PC-3 (cell line): ENCODE data around the gene RNF222. TPM values are rescaled to one million over a fixed set of nuclear protein-coding genes. Genes with fewer than 3 reads are reported as not detected.

Source experiments
- ATAC-seq: fragments of 200-7000 bp; cut with Tn5 transposase; 2 replicates; pipeline ENCODE4 v1.9.1; 2020; ENCODE audit warnings: mild to moderate bottlenecking, moderate library complexity
- BruUV-seq: library from RNA; stranded (reverse); fragments of 400-500 nt; replicated peaks from 2 replicates; lab custom pipeline; 2021; lab: Mats Ljungman, UMichigan
- CTCF ChIA-PET: fragments of 300-600 bp; sonication (Branson Sonifier 250); formaldehyde crosslinking; loops from one replicate; lab custom pipeline; 2022; ENCODE audit warnings: antibody characterized with exemption; lab: Charles Lee
- POLR2A ChIA-PET: fragments of 300-600 bp; sonication (Branson Sonifier 250); formaldehyde crosslinking; loops from one replicate; lab custom pipeline; 2022; ENCODE audit warnings: antibody characterized with exemption; ENCODE audit not compliant: unreplicated experiment; lab: Charles Lee
- DNase-seq: peaks from one replicate; pipeline ENCODE4 v3.0.0-alpha.2; 2015
- H2AFZ ChIP-seq: fragments of 300-600 bp; sonication (generic); 2 replicates; pipeline ENCODE4 v1.6.0; 2016; ENCODE audit warnings: antibody characterized with exemption, low read length
- H3F3A ChIP-seq: fragments of 300-600 bp; sonication (generic); one replicate; pipeline ENCODE4 v1.6.0; 2017; ENCODE audit warnings: antibody characterized with exemption, low read length, control low read depth, mild to moderate bottlenecking; ENCODE audit not compliant: unreplicated experiment
- H3K27ac ChIP-seq: fragments of 300-600 bp; sonication (generic); 2 replicates; pipeline ENCODE4 v1.5.1; 2016; ENCODE audit warnings: mild to moderate bottlenecking, low read length
- H3K27me3 ChIP-seq: fragments of 300-600 bp; sonication (generic); 2 replicates; pipeline ENCODE4 v1.6.1; 2016; ENCODE audit warnings: low read length, mixed read lengths
- H3K36me3 ChIP-seq: fragments of 300-600 bp; sonication (generic); 2 replicates; pipeline ENCODE4 v1.6.1; 2016; ENCODE audit warnings: low read depth, mixed run types, low read length, mixed read lengths
- H3K4me1 ChIP-seq: fragments of 300-600 bp; sonication (generic); 2 replicates; pipeline ENCODE4 v1.5.1; 2016; ENCODE audit warnings: low read length; ENCODE audit not compliant: insufficient read depth
- H3K4me2 ChIP-seq: fragments of 300-600 bp; sonication (generic); 2 replicates; pipeline ENCODE4 v1.6.0; 2016; ENCODE audit warnings: low read length
- H3K4me3 ChIP-seq: fragments of 300-600 bp; sonication (generic); 2 replicates; pipeline ENCODE4 v1.5.1; 2016; ENCODE audit warnings: mild to moderate bottlenecking, low read length, mixed read lengths
- H3K79me2 ChIP-seq: fragments of 300-600 bp; sonication (generic); 2 replicates; pipeline ENCODE4 v1.6.1; 2017; ENCODE audit warnings: low read length, mixed read lengths
- H3K9ac ChIP-seq: fragments of 300-600 bp; sonication (generic); 2 replicates; pipeline ENCODE4 v1.6.0; 2016; ENCODE audit warnings: mild to moderate bottlenecking, low read length
- H3K9me2 ChIP-seq: fragments of 300-600 bp; sonication (generic); replicated peaks from 2 replicates; pipeline ENCODE4 v1.6.1; 2016; ENCODE audit warnings: mixed run types, low read length, mixed read lengths
- H3K9me3 ChIP-seq: fragments of 300-600 bp; sonication (generic); 2 replicates; pipeline ENCODE4 v1.6.1; 2016; ENCODE audit warnings: low read length, mixed read lengths
- H4K20me1 ChIP-seq: fragments of 300-600 bp; sonication (generic); 2 replicates; pipeline ENCODE4 v1.6.1; 2016; ENCODE audit warnings: low read length, mixed read lengths
- CTCF ChIP-seq: fragments of 300-600 bp; sonication (generic); conservative IDR thresholded peaks from 2 replicates; pipeline ENCODE4 v1.5.1; 2017; ENCODE audit warnings: antibody characterized with exemption, low read depth, mild to moderate bottlenecking, low read length
- EZH2 ChIP-seq: fragments of 300-600 bp; sonication (generic); IDR thresholded peaks from one replicate; pipeline ENCODE4 v1.6.1; 2017; ENCODE audit warnings: antibody characterized with exemption, mild to moderate bottlenecking, low read length; ENCODE audit not compliant: unreplicated experiment
- EZH2phosphoT487 ChIP-seq: fragments of 300-600 bp; sonication (generic); IDR thresholded peaks from 2 replicates; pipeline ENCODE4 v1.6.1; 2018; ENCODE audit warnings: mild to moderate bottlenecking, antibody characterized with exemption, low read length, borderline replicate concordance
- intact Hi-C: fragments of 100-400 bp; cut with micrococcal nuclease; formaldehyde crosslinking; loops from 2 replicates; pipeline ENCODE4 v1.9.0; 2023
- total RNA-seq: library from RNA; depleted of rRNA; stranded (reverse); fragments of >200 nt; gene quantifications from 2 replicates; pipeline ENCODE4 v1.2.3, GENCODE V29; 2014

Gene RNF222
- total RNA-seq, 1 experiment from 2014 or later, result 0.07 TPM

GRCh38 chr17:8384801-8385378, 12.7 kb downstream of the RNF222 start:
- ChIA-PET CTCF (no interaction called here), POLR2A (no interaction called here)
- H3K9me3 ChIP-seq, result no peaks in the 10 kb centered on the region
- peak; percentile 11 for ATAC-seq
- no peaks in the 10 kb centered on the region for H3K27me3 ChIP-seq
- peak; percentile 73 for DNase-seq
- H3F3A ChIP-seq, result no peaks in the 10 kb centered on the region
- TF ChIP-seq EZH2phosphoT487 (no peak), CTCF (no peak), EZH2 (no peak)
- peaks cover 23% of the 10 kb centered on the region for H4K20me1 ChIP-seq
- H3K4me3 ChIP-seq, result peak overlapping the region; percentile 96
- peak overlapping the region; percentile 98; the same call in 1 of the 2 replicates for H3K9ac ChIP-seq
- peaks cover 27% of the 10 kb centered on the region for H3K4me1 ChIP-seq
- H3K27ac ChIP-seq, result peak overlapping the region; percentile 67
- no TSS peak for BruUV-seq
- peaks cover 39% of the 10 kb centered on the region for H3K79me2 ChIP-seq
- no peaks in the 10 kb centered on the region for H3K9me2 ChIP-seq
- intact Hi-C loops, result no loop called here
- H3K36me3 ChIP-seq, result peaks cover 26% of the 10 kb centered on the region
- 0 out of 2 replicates have a peak overlapping the region, but pooled peaks have one; percentile 1 for H2AFZ ChIP-seq
- peak overlapping the region; percentile 99 for H3K4me2 ChIP-seq

- ATAC-seq, result peak; percentile 80
- H3K36me3 ChIP-seq, result peaks cover 39% of the 10 kb centered on the region
- CTCF ChIA-PET, result interaction anchor here (0.8 to 1.3 kb wide), 5 partner anchors 23 to 88 kb away, joined by 3 to 12 read pairs (median 4); partner anchors contain the start of genes NDEL1 and SLC25A35
Observed at GRCh38 chr17:8383143-8383822, 14.3 kb downstream of the RNF222 start, which contains the start of gene RPL26. TSS of gene RPL26 (minus strand) at chr17:8383193. CDS start at chr17:8382310, 883 bp downstream.

More at GRCh38 chr17:8383143-8383822, 14.3 kb downstream of the RNF222 start, which contains the start of gene RPL26:
- Histone ChIP-seq H4K20me1 (peaks cover 23% of the 10 kb centered on the region), H3K27me3 (no peaks in the 10 kb centered on the region), H3K9me2 (no peaks in the 10 kb centered on the region), H3K79me2 (peaks cover 47% of the 10 kb centered on the region), H2AFZ (peak within 1 kb of the TSS; percentile 93), H3K4me2 (peak within 1 kb of the TSS; percentile 99), H3K9me3 (no peaks in the 10 kb centered on the region), H3F3A (no peaks in the 10 kb centered on the region), H3K4me3 (peak within 1 kb of the TSS; percentile 96), H3K9ac (peak within 1 kb of the TSS; percentile 98), H3K27ac (peak within 1 kb of the TSS; percentile 67), H3K4me1 (peaks cover 27% of the 10 kb centered on the region)
- TF ChIP-seq CTCF (peak; percentile 86), EZH2 (no peak)
- intact Hi-C loops, result loop anchor here (1.0 kb wide), 1 partner anchor 53 kb away; no protein-coding TSS in a partner anchor
- POLR2A ChIA-PET, result interaction anchor here (0.6 kb wide), 1 partner anchor 54 kb away, joined by 3 read pairs; no protein-coding TSS in a partner anchor
- BruUV-seq, result no TSS peak
- DNase-seq, result peak; percentile 96
